ENCODE measurements around the gene ATG10.
"Not testable (repeated sequence)": the region's sequence is repeated elsewhere in the genome, so short reads cannot be mapped to it uniquely, and the experiment has no call there.

The ATG10 gene

DNA sequence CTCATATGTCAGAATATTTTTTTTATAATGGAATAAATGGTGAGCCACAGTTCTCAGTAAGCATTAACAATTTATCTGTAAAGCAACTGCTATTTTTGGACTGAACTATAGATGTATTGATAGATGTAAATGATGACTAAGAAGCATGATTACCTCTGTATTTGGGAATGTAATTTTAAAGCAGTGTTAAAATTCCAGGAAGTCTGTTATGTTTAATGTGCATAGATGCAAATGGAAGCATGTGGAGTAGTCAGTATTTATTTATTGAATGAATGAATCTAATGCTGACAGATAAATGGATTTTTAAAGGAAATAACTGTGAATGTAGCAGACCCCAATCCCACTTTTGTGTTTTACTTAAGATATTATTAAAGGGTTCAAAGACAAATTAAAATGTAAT is 95.0 kb downstream of the ATG10 start:
- DNase-seq: no peak

- not testable (repeated sequence) for DNase-seq
Observed at GRCh38 chr5:82068042-82068441, 96.2 kb downstream of the ATG10 start.

- DNase-seq: no peak
Observed at GRCh38 chr5:82068723-82069122, 96.9 kb downstream of the ATG10 start.

GRCh38 chr5:82072138-82072537 is 100.3 kb downstream of the ATG10 start:
- DNase-seq: no peak

DNA sequence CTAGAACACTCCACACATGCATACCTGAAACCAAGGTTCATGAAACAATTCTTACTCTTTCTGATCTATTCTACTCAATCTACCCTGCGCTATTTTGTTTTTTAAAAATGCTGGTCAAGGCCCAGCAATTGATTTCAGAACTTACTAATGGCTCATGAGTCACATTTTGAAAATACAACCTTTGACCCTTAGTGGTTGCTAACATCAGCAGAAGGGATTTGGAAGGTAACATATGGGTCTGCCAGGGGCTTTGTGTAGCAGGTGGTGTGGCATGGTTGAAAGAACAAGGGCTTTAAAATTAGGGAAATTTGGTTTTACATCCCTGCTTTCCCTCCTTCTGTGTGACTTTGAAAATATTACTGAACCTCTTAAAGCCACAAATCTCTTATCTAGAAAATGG is 101.4 kb downstream of the ATG10 start:
- no peak for DNase-seq

- DNase-seq: no peak
Observed at GRCh38 chr5:82074950-82075349, 103.1 kb downstream of the ATG10 start.

GRCh38 chr5:82077496-82077895 is 105.7 kb downstream of the ATG10 start:
- no peak for DNase-seq

GRCh38 chr5:82091617-82092016 is 119.8 kb downstream of the ATG10 start:
- DNase-seq: no peak

GRCh38 chr5:82095536-82095935 is 123.7 kb downstream of the ATG10 start:
- DNase-seq: no peak

DNA sequence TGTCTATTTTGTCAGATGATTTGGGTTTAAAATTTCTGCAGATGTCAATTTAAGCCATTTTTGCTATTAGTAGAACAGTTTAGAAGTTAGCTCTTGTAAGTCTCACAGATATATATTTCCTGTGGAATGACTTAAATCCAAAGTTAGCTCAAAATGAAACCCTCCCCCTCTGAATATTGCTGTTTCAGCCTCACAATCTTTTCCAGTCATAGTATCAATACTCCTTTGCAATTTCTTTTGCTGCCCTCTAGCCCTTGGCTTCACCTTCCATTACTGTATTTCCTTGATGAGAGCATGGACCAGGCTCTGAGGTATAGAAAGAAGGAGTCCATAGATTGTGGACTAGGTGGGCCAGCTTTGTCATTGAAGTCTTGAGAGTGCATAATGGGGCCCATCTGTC is 124.4 kb downstream of the ATG10 start:
- no peak for DNase-seq

GRCh38 chr5:82100303-82101077 is 128.7 kb downstream of the ATG10 start:
- peak; percentile 83 for DNase-seq

GRCh38 chr5:82104872-82105271 is 133.0 kb downstream of the ATG10 start:
- no peak for DNase-seq

DNA sequence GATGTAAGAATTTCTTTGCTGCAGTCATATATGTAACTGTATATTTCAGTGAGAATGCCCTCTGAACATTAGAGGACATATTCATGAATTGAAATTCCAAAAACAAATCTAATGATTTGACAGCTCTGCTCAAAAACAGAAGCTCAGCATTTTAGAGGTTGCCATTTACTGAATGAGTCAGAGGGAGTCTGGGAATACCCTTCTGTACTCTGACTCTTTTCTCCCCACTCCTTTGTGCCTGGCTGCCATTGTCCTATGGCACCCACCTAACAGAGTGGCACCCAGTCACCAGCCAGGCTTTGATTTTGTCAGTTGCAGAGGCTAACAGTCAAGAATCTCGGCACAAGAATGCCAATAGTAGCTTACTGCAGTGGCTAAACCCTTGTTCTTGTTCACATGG is 133.6 kb downstream of the ATG10 start:
- no peak for DNase-seq

DNA sequence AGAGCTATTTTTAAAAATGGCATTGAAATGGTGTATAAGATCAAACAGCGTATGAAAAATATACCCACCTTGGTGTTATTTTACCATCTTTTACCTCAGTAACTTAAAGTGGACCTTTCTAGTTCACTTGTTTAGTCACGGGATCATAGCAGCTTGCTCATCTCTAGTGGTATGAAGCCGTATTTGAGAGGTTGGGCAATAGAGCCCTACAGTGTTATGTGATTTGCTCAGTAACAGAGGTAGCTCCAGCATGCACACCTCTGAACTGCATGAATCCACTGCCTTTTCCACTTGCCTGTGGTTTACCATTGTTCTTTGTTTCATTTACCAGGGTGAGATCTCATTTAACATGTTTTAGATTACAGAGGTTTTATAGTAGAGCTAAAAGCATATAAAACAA is 134.4 kb downstream of the ATG10 start:
- DNase-seq: peak; percentile 22

DNA sequence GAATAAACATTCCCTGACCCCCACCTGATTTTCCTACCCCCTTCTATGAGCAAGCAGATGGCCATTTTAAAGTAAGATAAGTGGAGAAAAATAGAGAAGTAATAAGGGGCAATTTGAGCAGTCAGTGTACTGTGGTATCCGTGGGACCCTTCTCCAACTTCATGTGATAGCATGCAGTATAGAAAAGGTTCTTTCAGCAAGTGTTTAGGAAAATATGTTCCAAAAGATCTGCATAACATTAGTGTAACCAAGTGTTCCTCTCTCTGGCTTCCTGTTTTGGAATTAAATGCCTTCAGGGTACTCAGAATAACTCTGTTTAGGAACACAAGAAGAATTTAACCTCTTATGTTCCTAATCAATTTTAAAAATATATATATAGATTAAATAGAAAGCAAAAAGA is 134.9 kb downstream of the ATG10 start:
- DNase-seq: no peak

GRCh38 chr5:82107267-82107666 is 135.4 kb downstream of the ATG10 start:
- no peak for DNase-seq

DNA sequence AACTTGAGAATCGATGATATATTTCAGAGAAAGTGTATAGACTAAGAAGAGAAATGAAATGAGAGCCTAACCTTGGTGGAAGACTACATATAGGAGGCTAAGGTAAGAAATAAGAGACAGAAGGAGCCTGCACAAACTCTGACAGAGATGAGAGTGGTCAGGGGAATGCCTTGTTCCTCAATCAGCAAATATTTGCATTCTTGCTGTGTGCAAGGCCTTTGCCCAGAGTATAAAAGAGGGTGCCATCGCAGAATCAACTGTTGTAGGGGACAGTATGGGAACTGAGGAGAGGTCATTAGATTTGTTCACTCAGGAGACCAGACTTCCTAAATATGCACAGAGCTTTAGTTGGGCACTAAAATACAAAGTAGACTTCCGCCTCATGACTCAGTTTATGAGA is 137.2 kb downstream of the ATG10 start:
- no peak for DNase-seq

- DNase-seq: not testable (repeated sequence)
Observed at GRCh38 chr5:82109915-82110314, 138.1 kb downstream of the ATG10 start.

DNA sequence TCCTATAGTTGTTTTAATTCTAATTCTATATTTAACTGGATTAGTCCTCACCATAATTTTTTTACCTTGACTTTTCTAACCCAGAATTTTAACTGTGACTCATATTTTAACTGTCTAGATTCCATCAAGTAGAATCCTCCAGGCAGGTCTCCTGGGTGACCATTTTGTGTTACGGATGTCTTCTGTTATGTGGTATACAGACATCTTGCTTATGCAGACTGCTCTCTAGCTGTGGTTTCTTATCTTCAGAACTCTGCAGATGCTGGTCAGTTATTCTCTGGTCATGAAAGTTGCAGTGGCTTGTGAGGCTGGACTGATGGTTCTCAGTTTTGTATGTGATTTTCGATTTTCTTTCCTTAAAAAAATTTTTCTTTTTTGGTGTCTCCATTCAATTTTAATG is 139.4 kb downstream of the ATG10 start:
- DNase-seq: no peak

GRCh38 chr5:82115858-82116257 is 144.0 kb downstream of the ATG10 start:
- DNase-seq: no peak

DNA sequence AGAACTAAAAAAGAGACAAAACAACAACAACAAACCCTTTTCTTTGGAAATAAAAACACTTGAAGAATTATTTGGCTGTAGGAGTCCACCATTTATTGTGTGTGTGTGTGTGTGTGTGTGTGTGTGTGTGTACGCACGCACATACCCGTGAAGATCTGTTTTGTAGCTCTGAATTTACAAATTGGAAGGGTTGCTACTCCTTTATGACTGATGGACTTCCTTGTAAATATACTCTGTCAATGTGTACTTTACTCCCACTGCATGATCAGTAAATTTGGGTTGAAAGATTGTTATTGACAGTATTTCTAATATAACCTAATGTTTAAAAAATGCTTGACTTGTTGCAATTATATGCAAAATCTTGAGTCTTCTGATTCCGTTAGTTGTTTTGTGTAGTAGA is 148.1 kb downstream of the ATG10 start:
- no peak for DNase-seq

DNA sequence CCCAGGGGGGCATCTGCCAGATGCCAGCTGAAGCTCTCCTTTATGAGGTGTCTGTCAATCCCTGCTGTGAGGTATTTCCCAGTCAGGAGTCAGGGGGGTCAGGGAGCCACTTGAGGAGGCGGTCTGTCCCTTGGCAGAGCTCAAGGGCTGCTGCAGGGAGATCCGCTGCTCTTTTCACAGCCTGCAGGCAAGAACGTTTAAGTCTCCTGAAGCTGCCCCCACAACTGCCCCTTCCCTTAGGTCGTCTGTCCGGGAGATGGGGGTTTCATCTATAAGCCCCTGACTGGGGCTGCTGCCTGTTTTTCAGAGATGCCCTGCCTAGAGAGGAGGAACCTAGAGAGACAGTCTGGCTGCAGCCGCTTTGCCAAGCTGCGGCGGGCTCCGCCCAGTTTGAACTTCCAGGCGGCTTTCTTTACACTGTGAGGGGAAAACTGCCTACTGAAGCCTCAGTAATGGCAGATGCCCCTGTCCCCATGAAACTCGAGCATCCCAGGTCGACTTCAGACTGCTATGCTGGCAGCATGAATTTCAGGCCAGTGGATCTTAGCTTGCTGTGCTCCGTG is 158.0 kb downstream of the ATG10 start:
- DNase-seq: no peak

- no peak for DNase-seq
Observed at GRCh38 chr5:82130602-82131001, 158.8 kb downstream of the ATG10 start.

DNA sequence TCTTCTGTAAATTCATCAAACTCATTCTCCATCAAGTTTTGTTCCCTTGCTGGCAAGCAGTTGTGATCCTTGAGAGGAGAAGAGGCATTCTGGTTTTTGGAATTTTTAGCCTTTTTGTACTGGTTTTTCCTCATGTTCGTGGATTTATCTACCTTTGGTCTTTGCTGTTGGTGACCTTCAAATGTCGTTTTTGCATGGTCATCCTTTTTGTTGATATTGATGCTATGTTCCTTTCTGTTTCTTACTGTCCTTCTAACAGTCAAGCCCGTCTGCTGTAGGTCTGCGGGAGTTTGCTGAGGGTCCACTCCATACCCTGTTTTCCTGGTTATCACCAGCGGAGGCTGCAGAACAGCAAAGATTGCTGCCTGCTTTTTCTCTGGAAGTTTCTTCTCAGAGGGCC is 165.4 kb downstream of the ATG10 start:
- no peak for DNase-seq

DNA sequence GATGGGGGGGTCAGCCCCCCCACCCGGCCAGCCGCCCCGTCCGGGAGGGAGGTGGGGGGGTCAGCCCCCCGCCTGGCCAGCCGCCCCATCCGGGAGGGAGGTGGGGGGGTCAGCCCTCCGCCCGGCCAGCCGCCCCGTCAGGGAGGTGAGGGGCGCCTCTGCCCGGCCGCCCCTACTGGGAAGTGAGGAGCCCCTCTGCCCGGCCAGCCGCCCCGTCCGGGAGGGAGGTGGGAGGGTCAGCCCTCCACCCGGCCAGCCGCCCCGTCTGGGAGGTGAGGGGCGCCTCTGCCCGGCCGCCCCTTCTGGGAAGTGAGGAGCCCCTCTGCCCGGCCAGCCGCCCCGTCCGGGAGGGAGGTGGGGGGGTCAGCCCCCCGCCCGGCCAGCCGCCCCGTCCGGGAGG is 168.0 kb downstream of the ATG10 start:
- DNase-seq: not testable (repeated sequence)

Measured in kidney glomerular epithelial cell (primary cell).